ENCODE measurements around the gene SPO11.

Gene SPO11

DNA sequence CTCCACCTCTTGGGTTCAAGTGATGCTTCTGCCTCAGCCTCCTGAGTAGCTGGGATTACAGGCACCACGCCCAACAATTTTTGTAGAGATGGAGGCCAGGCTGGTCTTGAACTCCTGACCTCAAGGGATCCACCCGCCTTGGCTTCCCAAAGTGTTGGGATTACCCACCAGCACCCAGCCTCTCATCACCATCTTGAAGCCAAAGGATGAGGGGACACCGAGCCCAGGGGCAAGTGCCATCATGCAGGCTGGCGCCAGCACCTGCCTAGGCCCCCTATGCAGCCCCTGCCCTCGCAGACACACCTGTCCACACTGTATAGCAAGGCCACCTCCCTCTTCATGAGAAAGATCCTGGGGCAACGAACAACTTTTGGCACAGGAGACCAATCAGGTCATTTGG lies 56.3 kb downstream of the SPO11 start:
- H3K36me3 ChIP-seq (ENCODE audit: control insufficient read depth, insufficient read depth, low read length), result no peaks in the 10 kb centered on the region

DNA sequence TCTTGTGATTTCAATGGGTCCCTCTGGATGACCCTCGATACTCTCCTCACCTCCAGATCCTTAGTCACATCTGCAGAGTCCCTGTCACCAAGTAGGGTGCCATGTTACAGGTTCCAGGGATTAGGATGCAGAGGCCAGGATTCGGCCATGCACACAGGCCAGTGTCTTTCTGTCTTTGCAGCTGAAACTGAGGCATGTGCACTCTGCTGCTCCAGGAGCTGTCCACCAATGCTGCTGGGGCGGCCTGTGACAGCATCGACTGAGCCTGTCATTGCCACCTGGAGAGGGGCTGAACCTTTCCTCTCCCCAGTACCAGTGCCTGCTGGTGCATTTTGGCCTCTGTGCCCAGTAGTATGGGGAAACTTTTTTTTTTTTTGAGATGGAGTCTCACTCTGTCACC lies 57.2 kb downstream of the SPO11 start:
- Histone ChIP-seq H3K9ac (ENCODE audit: low read length) (no peak overlapping the region), H3K27ac (ENCODE audit: low read depth, low read length) (no peak overlapping the region), H3K36me3 (ENCODE audit: control insufficient read depth, insufficient read depth, low read length) (no peaks in the 10 kb centered on the region), H3K4me1 (ENCODE audit: control insufficient read depth, insufficient read depth, low read length) (peaks cover 8% of the 10 kb centered on the region), H3K4me3 (ENCODE audit: low read length) (no peak overlapping the region), H3K27me3 (ENCODE audit: control insufficient read depth, insufficient read depth, low read length) (no peaks in the 10 kb centered on the region)

More for the DNA sequence above, 56.3 kb downstream of the SPO11 start:
- Histone ChIP-seq H3K4me1 (ENCODE audit: control insufficient read depth, insufficient read depth, low read length) (peaks cover 8% of the 10 kb centered on the region), H3K27ac (ENCODE audit: low read depth, low read length) (no peak overlapping the region), H3K9ac (ENCODE audit: low read length) (no peak overlapping the region), H3K27me3 (ENCODE audit: control insufficient read depth, insufficient read depth, low read length) (no peaks in the 10 kb centered on the region), H3K4me3 (ENCODE audit: low read length) (no peak overlapping the region)

DNA sequence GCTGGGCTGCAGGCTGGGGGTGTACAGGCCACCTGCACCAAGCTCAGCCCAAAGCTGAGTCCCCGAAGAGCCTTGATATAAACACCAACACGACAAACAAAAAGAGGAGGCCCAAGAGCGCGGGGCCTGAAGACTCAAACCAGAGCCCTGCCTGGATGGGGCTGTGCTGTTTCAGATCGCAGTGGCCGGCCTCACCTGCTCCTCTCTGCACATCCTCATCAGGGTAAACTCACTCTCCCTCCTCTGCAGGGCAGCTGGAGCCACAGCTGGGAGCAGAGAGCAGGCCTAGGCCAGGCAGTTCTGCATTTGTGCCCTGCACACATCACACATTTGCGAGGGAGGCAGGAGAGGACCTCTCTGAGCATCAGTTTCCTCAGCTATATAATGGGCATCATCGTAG lies 57.9 kb downstream of the SPO11 start:
- Histone ChIP-seq H3K4me3 (ENCODE audit: low read length) (no peak overlapping the region), H3K36me3 (ENCODE audit: control insufficient read depth, insufficient read depth, low read length) (no peaks in the 10 kb centered on the region), H3K27ac (ENCODE audit: low read depth, low read length) (no peak overlapping the region), H3K9ac (ENCODE audit: low read length) (no peak overlapping the region), H3K4me1 (ENCODE audit: control insufficient read depth, insufficient read depth, low read length) (peaks cover 8% of the 10 kb centered on the region), H3K27me3 (ENCODE audit: control insufficient read depth, insufficient read depth, low read length) (no peaks in the 10 kb centered on the region)

DNA sequence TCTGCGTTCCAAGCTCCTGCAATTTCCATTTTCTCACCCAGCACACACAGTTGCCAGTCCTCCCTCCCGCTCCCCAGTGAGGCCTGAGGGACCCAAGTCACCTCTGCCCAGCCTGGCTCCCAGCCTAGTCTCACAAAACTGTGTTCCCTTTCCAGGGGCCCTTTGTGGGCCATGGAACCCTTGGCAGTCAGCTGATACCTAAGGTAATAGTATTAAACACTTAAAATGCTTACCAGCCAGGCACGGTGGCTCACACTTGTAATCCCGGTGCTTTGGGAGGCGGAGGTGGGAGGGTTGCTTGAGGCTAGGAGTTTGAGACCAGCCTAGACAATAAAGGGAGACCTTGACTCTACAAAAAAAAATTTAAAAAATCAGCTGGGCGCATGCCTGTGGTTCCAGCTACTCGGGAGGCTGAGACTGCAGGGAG lies 58.4 kb downstream of the SPO11 start:
- Histone ChIP-seq H3K27me3 (ENCODE audit: control insufficient read depth, insufficient read depth, low read length) (no peaks in the 10 kb centered on the region), H3K9ac (ENCODE audit: low read length) (no peak overlapping the region), H3K4me3 (ENCODE audit: low read length) (no peak overlapping the region), H3K27ac (ENCODE audit: low read depth, low read length) (no peak overlapping the region), H3K4me1 (ENCODE audit: control insufficient read depth, insufficient read depth, low read length) (peaks cover 9% of the 10 kb centered on the region), H3K36me3 (ENCODE audit: control insufficient read depth, insufficient read depth, low read length) (no peaks in the 10 kb centered on the region)

DNA sequence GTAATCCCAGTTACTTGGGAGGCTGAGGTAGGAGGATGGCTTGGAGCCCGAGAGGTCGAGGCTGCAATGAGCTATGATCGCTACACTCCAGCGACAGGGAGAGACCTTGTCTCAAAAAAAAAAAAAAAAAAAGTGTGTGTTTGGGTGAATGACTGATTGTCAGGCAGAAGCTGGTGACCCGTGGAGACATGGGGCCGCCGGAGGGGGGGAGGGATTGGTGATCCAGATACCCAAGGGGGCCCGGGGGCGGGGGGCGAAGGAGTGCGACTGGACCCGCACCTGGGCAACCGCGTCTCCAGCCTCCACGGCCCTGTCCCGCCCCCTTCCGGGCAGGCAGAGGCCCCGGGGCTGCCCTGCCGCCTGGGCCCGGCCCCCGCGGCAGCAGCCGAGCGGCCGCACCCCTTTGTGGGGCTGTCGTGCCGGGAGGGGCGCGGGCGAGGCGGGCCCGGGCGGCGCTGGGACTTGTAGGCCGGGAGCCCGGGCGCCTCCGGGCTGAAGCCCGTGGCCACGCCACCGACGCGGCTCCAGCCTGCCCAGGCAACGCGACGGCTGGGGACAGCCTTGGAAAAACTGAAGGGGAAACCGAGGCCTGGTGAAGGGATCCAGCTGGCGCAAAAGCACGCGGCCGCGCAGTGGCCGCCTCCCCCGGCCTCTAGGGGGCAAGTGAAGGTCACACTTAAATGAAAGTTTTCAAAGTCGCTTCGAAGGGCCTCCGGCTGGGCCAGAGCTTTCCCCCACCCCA lies 59.5 kb downstream of the SPO11 start:
- H3K4me1 ChIP-seq (ENCODE audit: control insufficient read depth, insufficient read depth, low read length), result peaks cover 20% of the 10 kb centered on the region
- peak overlapping the region; percentile 44 for H3K9ac ChIP-seq (ENCODE audit: low read length)
- H3K27ac ChIP-seq (ENCODE audit: low read depth, low read length), result peak overlapping the region; percentile 82
- no peaks in the 10 kb centered on the region for H3K36me3 ChIP-seq (ENCODE audit: control insufficient read depth, insufficient read depth, low read length)
- peak overlapping the region; percentile 58 for H3K4me3 ChIP-seq (ENCODE audit: low read length)
- H3K27me3 ChIP-seq (ENCODE audit: control insufficient read depth, insufficient read depth, low read length), result no peaks in the 10 kb centered on the region

DNA sequence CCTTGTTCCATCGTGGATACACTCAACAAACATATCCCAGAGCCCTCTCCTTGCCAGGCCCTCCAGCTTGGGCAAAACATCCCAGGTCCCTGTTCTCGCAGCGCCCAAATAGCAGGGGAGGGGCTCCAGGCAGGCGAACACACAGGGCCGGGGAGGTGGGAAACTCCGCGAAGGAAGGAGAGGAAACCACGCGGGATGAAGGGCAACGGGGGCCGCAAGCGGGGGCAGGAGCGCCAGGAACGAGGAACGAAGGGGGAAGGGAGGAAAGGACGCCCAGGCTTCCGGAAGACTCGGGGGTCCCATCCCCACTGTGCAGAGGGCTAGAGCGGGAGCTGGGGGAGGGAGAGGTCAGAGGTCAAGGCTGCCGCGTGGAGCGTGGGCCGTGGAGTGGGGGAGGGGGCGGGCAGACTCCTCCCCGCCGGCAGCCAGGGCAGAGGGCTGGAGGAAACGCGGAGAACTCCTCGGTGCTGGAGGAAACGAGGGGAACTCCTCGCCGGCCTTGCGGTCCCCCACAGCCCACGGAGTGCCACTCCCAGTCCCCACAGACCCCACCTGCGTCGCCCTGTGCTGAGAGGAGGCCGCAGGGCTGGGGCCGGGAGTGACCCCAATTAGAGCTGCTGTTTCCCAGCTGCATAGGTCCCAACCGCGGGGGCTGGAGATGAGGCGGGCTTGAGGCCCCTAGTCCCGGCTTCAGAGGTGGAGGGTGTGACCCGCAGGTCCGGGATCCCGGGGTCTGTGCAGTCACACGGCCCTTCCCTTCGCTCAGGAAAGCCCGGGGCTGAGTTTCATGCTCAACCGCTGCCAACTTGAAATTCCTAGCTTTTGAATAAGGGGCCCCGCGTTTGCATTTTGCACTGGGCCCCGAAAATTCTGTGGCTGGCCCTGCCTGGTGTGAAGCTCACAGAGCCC lies 60.3 kb downstream of the SPO11 start:
- Histone ChIP-seq H3K4me3 (ENCODE audit: low read length) (peak overlapping the region; percentile 58), H3K36me3 (ENCODE audit: control insufficient read depth, insufficient read depth, low read length) (peaks cover 4% of the 10 kb centered on the region), H3K27me3 (ENCODE audit: control insufficient read depth, insufficient read depth, low read length) (no peaks in the 10 kb centered on the region), H3K4me1 (ENCODE audit: control insufficient read depth, insufficient read depth, low read length) (peaks cover 27% of the 10 kb centered on the region), H3K27ac (ENCODE audit: low read depth, low read length) (peak overlapping the region; percentile 82), H3K9ac (ENCODE audit: low read length) (peak overlapping the region; percentile 44)

DNA sequence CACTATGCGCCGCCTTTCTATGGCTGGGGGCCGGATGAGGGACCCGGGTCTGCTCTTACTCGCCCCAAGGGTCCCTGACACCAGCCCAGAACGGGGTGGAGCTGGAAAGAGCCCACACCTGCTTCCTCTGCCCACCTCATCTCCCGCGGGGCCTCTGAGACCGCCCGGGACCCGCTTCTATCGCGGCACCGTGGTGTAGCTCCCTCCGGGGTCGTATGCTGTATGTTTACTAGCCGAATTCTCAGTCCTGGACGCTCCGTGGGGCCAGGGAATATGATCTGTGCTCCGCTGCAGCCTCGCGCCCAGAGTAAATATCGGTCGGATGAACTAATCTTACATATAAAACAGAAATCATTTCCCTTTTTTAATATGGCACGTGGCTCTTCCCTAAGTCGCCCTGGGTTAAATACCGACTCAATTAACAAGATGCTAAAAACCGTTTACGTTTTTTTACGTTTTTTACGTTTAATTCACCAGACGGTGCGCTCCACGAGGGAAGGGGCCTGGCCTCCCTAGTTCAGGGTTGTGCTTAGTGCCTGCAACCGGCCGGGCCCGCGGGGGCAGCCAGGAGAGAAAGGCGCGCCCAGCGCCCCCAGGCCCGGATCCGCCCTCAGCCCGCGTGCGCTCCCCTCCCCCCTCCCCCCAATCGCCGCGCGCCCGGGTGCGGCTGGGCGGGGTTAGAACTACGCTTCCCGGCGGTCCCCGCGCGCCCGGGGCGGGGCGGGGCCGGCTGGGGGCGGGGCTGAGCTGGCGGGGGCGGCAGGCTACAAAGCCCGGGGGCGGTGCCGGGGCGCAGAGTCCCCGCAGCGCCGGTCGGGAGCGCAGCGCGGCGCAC lies 61.2 kb downstream of the SPO11 start, which contains the start of gene RBM38:
RBM38 (plus strand) TSS at position 793 of the 835 bp plus-strand sequence. CDS start 186 bp downstream, outside the sequence.
- H3K4me1 ChIP-seq (ENCODE audit: control insufficient read depth, insufficient read depth, low read length), result peaks cover 34% of the 10 kb centered on the region
- H3K27ac ChIP-seq (ENCODE audit: low read depth, low read length), result peak within 1 kb of the TSS; percentile 92
- no peaks in the 10 kb centered on the region for H3K27me3 ChIP-seq (ENCODE audit: control insufficient read depth, insufficient read depth, low read length)
- peaks cover 7% of the 10 kb centered on the region for H3K36me3 ChIP-seq (ENCODE audit: control insufficient read depth, insufficient read depth, low read length)
- H3K4me3 ChIP-seq (ENCODE audit: low read length), result peak within 1 kb of the TSS; percentile 83
- H3K9ac ChIP-seq (ENCODE audit: low read length), result peak within 1 kb of the TSS; percentile 89

DNA sequence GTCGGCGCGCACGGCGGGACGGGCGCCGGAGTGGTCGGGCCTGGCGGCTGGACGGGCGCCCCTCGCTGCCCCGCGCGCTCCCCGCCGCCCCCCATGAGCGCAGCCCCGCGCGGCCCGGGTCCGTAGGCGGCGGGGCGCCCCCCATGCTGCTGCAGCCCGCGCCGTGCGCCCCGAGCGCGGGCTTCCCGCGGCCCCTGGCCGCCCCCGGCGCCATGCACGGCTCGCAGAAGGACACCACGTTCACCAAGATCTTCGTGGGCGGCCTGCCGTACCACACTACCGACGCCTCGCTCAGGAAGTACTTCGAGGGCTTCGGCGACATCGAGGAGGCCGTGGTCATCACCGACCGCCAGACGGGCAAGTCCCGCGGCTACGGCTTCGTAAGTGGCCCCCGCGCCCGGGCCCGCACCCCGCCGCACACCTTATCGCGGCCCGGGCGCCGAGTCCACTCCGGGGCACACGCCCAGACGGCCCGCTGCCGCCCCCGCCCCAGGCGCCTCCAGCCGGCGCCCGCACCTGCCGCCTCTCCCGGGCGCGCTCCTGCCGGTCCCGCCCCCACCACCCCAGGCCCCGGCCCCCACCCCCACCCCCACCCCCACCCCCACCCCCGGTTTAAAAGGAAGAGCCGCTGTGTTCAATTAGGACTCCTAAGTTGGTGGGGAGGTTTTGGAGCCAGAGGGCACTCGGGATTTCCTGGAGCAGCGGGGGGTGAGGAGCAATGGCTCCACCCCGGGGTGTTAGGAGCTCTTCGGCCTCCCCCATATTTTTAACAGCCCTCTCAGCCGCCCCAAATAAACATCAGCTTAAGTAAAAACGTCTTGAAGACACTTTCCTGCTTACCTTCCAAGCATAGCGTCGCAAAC lies 62.1 kb downstream of the SPO11 start:
- H3K27me3 ChIP-seq (ENCODE audit: control insufficient read depth, insufficient read depth, low read length), result no peaks in the 10 kb centered on the region
- H3K27ac ChIP-seq (ENCODE audit: low read depth, low read length), result peak overlapping the region; percentile 92
- H3K9ac ChIP-seq (ENCODE audit: low read length), result peak overlapping the region; percentile 89
- H3K4me1 ChIP-seq (ENCODE audit: control insufficient read depth, insufficient read depth, low read length), result peaks cover 42% of the 10 kb centered on the region
- H3K4me3 ChIP-seq (ENCODE audit: low read length), result peak overlapping the region; percentile 83
- H3K36me3 ChIP-seq (ENCODE audit: control insufficient read depth, insufficient read depth, low read length), result peaks cover 7% of the 10 kb centered on the region

DNA sequence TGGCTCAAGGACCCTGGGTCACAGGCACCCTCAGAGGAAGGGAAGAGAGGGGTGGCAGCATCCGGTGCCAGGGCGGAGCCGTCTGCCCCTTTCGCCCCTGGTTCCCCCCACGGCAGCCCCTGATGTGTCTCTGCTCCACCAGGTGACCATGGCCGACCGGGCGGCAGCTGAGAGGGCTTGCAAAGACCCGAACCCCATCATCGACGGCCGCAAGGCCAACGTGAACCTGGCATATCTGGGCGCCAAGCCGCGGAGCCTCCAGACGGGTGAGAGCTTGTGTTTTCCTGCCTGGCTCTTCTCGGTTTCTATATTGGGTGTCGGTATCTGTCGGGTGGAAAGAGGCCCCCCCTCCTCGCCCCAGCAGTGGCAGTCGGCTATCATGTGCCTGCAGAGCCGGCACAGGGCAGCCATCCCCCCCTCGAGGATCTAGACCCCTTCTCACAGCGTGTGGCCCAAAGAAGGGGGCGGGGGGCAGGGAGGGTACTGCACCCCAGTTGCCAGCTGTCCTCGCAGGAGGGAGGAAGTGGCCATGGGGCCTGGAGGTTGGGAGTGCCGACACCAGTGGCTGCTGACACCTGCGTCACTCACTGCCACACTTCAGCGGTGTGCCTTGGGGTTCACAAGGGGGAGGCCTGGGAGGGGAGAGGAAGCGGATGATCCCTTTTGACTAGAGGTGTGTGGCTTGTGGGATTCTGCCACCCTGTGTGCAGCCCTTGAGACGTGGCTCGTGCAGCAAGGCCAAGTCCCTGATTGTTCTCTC lies 63.1 kb downstream of the SPO11 start:
- Histone ChIP-seq H3K27me3 (ENCODE audit: control insufficient read depth, insufficient read depth, low read length) (no peaks in the 10 kb centered on the region), H3K4me1 (ENCODE audit: control insufficient read depth, insufficient read depth, low read length) (peaks cover 52% of the 10 kb centered on the region), H3K27ac (ENCODE audit: low read depth, low read length) (peak overlapping the region; percentile 90), H3K9ac (ENCODE audit: low read length) (peak overlapping the region; percentile 89), H3K4me3 (ENCODE audit: low read length) (peak overlapping the region; percentile 83), H3K36me3 (ENCODE audit: control insufficient read depth, insufficient read depth, low read length) (peaks cover 13% of the 10 kb centered on the region)
